GM18505 (cell line): ENCODE data around the gene SCNN1G.
"Not testable (repeated sequence)": the region's sequence is repeated elsewhere in the genome, so short reads cannot be mapped to it uniquely, and the experiment has no call there.

Source experiments
- ATAC-seq: cut with Tn5 transposase; IDR thresholded peaks from one replicate; pipeline ENCODE4 v1.9.1; 2021; ENCODE audit not compliant: unreplicated experiment
- POLR2A ChIP-seq: IDR thresholded peaks from 4 replicates; pipeline ENCODE4 v1.6.1; 2011; ENCODE audit warnings: borderline replicate concordance; ENCODE audit not compliant: insufficient read depth, insufficient read length; ENCODE audit errors: extremely low read depth

Gene SCNN1G

DNA sequence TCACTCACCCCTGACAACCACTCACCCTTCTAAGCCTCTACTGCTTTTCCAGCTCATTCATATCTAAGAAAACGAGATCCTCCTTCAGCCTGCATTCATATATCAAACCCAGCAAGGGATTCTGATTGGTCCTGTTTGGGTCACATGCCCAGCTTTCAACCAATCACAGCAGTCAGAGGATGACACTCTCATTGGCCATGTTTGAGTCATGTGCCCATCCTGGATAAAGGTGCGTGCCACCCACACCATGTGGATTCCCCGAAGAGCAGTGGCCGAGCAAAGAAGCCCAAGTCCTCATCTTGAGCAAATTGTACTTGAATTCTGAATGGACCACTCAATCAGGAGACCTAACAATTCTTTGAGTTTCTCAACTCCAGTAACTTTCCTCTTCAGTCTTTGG is 45.0 kb downstream of the SCNN1G start:
- TF ChIP-seq POLR2A, result no peak
- no peak for ATAC-seq

DNA sequence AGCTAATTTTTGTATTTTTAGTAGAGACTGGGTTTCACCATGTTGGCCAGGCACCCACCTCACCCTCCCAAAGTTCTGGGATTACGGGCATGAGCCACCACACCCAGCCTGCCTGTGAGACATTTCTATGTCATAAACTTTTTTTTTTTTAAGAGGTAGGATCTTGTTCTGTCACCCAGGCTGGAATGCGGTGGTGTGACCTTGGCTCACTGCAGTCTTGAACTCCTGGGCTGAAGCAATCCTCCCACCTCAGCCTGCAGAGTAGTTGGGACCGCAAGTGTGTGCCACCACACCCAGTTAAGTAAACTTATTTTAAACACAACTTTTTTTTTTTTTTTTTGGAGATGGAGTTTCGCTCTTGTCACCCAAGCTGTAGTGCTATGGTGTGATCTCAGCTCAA is 47.2 kb downstream of the SCNN1G start:
- no peak for TF ChIP-seq POLR2A
- ATAC-seq, result no peak

DNA sequence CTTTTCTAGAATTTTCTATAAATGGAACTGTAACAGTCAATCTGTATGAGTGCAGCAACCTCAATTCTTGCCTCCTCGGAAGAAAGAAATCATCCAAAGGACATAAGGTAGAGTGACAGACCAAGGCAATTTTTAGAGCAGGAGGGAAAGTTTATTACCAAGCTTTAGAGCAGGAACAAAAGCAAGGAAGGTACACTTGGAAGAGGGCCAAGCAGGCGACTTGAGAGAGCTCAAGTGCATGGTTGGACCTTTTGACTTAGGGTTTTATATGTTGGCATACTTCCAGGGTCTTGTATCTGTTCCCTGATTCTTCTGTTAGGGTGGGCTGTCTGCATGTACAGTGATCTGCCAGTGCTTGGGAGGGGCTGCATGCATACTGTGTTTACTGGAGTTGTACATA is 50.3 kb downstream of the SCNN1G start:
- TF ChIP-seq POLR2A, result no peak
- ATAC-seq, result no peak

DNA sequence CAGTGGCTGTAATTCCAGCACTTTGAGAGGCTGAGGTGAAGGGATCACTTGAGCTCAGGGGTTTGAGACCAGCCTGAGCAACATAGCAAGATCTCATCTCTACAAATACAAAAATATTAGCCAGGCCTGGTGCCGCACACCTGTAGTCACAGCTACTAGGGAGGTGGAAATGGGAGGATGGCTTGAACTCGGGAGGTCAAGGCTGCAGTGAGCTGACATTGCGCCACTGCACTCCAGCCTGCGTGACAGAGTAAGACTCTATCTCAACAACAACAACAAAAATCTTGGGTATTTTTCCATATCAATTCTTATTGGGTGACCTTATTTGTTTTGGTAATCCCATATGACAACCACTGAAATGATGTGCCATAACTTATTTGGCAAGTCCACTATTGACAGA is 52.6 kb downstream of the SCNN1G start:
- no peak for TF ChIP-seq POLR2A
- ATAC-seq, result no peak

DNA sequence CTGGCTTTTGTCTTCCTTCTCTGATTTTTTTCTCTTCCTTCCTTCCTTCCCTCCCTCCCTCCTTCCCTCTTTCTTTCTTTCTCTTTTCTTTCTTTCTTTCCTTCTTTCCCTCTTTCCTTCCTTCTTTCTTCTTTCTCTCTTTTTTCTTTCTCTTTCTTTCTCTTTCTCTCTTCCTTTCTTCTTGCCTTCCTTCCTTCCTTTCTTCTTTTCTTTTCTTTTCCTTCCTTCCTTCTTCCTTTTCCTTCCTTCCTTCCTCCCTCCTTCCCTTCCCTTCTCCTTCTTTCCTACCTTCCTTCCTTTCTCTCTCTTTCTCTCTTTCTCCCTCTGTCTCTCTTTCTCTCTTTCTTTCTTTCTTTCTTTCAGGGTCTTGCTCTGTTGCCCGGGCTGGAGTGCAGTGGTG is 54.4 kb downstream of the SCNN1G start:
- TF ChIP-seq POLR2A, result no peak
- no peak for ATAC-seq

DNA sequence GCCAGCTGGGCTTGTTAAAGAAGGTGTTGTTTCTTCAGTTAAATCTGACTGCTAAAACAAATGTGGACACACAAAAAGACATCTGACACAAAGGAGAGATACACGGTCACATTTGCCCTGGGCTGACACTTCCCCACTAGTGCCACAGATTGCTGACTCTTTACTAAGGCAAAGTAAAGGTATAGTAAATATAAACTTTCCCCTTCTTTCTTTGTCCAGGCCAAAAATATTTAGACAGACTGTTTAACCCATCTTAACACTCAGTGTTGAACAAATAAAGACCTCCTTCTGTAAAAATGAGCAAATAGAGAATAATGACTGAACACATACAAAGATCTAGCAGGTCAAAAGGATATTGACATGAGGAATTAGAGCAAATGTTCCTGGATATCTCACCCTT is 58.4 kb downstream of the SCNN1G start:
- no peak for ATAC-seq

DNA sequence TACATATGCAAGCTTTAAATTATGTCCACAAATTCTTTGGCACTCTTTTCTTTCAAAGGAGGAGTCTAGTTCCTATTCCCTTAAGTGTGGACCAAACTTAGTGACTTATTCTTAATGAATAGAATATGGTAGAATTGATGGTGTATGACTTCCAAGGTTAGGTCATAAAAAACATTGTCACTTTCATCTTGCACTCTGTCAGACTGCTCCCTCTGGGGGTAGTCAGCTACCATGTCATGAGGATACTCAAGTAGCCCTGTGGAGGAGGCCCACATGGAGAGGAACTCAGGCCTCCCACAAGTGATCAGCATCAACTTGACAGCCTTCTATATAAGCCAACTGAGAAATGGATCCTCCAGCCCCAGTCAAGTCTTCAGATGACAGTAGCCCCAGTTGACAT is 61.6 kb downstream of the SCNN1G start:
- ATAC-seq, result no peak
- no peak for TF ChIP-seq POLR2A

More for the DNA sequence above, 58.4 kb downstream of the SCNN1G start:
- no peak for TF ChIP-seq POLR2A

DNA sequence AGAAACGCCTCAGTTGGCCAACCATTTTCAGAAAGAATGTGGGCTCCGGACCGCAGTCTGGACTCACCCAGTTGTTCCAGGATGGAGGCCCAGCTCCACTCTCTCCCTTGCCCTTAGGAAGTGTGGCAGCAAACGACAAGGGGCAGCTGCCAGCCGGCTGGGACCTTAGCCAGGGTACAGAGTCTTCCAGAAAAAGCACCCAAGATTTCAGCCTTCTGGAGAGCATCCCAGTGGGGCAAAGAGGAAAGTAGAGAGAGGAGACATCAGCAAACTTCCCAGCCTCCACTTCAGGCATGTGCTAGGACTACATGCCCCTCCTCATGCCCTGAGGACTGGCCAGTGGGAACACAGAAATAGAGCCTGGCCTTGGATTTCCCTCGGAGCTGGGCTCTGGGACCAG is 62.7 kb downstream of the SCNN1G start:
- TF ChIP-seq POLR2A, result no peak
- ATAC-seq, result no peak

DNA sequence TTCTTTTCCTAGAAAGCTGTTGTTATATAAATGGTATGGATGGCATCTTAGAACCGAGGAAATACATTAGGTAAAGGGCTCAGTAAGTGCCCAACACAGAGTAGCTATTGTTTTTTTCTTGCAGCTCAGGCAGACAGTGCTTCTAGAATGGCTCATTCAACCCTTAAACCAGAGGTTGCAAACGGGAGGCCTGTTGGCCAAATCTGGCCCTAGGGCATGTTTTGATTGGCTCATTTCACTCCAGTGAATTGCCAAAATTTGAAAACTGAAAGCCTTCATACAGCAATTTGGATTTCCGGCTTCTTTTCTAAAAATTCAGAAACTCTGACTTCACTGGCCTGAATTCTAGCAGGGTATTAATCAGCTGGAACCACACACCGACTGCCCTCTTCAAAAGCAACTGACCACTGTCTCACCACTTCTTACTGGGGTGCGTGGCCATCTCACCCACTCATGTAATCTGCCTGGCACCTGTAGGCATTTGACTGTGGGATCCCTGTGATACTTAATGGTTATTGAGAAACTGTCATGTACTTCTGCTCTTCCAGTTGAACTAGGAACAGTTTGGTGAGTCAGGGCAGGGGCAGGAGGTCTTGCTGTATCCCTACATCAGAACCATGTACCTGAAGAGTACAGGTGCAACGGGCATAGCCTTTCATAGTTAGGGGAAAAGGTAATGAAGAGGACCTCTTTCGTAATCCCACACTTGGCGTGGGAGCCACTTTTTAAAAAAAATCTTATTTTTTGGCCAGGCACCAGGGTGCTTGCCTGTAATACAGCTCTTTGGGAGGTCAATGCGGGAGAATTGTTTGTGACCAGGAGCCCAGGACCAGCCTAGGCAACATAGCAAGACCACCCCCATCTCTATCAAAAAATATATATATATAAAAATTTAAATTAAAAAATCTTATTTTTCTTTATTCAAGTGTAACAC is 66.0 kb downstream of the SCNN1G start:
- TF ChIP-seq POLR2A, result no peak
- ATAC-seq, result no peak

DNA sequence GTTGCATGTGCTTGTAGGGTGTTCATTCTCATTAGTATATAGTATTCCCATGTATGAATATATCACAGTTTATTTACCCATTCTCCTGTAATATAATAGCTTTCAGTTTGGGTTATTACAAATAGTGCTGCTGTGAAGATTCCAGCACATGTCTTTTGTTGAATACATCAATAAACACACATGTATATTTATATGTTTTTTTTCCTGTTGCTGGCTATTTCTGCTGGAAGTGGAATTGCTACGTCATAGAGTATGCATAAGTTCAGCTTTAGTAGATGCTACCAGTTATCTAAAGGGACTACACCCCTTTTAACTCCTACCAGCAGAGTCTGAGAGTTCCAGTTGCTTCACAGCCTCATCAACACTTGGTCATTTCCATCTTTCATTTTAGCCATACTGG is 67.3 kb downstream of the SCNN1G start:
- no peak for TF ChIP-seq POLR2A
- ATAC-seq, result no peak

DNA sequence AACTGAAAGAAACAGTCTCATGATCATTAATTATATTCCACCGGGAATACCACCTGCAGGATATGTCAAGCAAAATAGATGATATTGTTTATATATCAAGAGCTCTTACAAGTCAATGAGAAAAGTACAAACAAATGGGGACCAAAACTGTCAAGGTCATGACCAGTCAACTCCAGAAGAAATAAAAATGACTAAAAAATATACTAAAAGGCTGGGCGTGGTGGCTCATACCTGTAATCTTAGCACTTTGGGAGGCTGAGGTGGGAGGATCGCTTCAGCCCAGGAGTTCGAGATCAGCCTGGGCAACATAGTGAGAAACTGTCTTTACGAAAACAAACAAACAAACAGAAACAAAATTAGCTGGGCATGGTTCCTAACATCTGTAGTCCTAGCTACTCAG is 69.8 kb downstream of the SCNN1G start:
- no peak for TF ChIP-seq POLR2A
- no peak for ATAC-seq

DNA sequence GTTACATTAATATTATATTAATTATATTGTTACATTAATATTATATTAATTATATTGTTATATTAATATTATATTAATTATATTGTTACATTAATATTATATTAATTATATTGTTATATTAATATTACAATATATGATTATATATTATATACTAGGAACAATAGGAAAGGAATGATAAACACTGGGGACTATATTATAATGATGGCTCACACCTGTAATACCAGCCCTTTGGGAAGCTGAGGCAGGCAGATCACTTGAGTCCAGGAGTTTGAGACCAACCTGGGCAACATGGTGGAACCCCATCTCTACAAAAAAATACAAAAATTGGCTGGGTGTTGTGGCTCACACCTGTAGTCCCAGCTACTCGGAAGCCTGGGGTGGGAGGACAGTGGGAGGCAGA is 71.1 kb downstream of the SCNN1G start:
- ATAC-seq, result not testable (repeated sequence)

DNA sequence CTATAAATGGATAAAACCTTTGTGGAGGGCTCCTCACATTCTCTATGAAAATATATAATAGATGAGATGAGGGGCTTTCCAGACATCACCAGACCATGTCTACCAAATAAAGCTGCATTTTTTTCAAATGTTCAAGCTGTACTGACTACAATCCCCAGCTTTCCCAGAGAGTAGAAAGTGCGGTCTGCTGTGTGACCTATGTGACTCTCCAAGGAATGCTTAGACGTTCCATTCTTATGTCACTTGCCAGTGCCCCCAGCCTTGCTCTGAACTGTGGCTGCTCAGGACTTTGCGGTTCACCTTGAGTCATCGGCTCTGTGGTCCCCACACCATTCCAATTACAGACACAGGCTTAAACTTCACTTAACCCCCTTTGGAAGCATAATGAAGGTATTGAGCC is 71.8 kb downstream of the SCNN1G start:
- no peak for TF ChIP-seq POLR2A
- ATAC-seq, result no peak

DNA sequence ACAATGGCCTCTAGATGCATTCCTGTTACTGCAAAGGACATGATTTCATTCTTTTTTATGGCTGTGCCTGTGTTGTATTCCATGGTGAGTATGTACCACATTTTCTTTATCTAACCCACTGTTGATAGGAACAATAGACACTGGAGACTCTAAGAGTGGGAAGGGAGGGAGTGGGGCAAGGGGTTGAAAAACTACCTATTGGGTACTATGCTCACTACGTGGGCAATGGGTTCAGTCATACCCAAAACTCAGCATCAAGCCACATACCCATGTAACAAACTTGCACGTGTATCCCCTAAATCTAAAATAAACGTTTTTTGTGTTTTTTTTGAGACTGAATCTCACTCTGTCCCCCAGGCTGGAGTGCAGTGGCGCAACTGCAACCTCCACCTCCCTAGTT is 72.5 kb downstream of the SCNN1G start:
- no peak for TF ChIP-seq POLR2A

DNA sequence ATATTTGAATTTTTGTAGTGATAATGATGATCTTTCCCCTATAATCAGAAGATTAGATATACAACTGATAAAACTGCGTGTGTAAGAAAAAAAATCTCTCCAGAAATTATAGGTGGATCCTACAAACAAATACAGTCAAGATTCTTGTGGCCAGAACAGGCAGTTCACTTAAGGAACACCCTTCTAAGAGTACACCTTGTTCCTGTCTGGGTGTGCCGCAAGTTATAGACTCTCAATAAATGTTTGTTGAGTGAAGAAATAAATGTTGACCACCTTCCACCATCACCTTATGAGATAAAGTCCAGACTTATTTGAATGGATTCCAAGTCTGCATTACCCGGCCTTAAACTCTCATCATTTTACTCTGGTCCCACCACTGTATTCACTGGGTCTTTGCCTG is 73.9 kb downstream of the SCNN1G start:
- no peak for ATAC-seq
- TF ChIP-seq POLR2A, result no peak

More for the DNA sequence above, 72.5 kb downstream of the SCNN1G start:
- ATAC-seq, result no peak
